Sigmoid colon (tissue), 4 donors: ENCODE measurements around the gene ACOT7.

ENCODE experiments used
- CTCF ChIP-seq, 4 experiments: fragments of 450-650 bp in 3 of 4; fragments of 200-600 bp in 1 of 4; IDR thresholded peaks; one replicate each; pipeline ENCODE4 v1.5.1; 2016 to 2019; ENCODE audit warnings: antibody characterized with exemption in 4 of 4, mild to moderate bottlenecking in 3 of 4, moderate library complexity in 2 of 4
- EP300 ChIP-seq, 4 donors: sonication (generic); formaldehyde crosslinking; IDR thresholded peaks; one replicate each; pipeline ENCODE4 v1.6.1; 2017; ENCODE audit warnings: antibody characterized with exemption in 4 of 4
- POLR2A ChIP-seq, 2 donors: fragments of 450-650 bp; IDR thresholded peaks; one replicate each; pipeline ENCODE4 v1.6.1; 2016; ENCODE audit warnings: antibody characterized with exemption in 2 of 2, mild to moderate bottlenecking in 2 of 2, moderate library complexity in 2 of 2
- POLR2AphosphoS5 ChIP-seq, 4 donors: sonication (generic); formaldehyde crosslinking; IDR thresholded peaks; one replicate each; pipeline ENCODE4 v1.6.1; 2017; ENCODE audit warnings: antibody characterized with exemption in 4 of 4

- no peak for TF ChIP-seq CTCF (IDR thresholded peaks at IDR 0.05)
- no peak for TF ChIP-seq POLR2A (IDR thresholded peaks at IDR 0.05)
- TF ChIP-seq POLR2AphosphoS5 (IDR thresholded peaks at IDR 0.05) = no peak
- TF ChIP-seq EP300 (IDR thresholded peaks at IDR 0.05) = no peak
Observed at GRCh38 chr1:6301526-6301925, 92.0 kb downstream of the ACOT7 start.
